A673 (cell line): Measurements from ENCODE around the gene AKAP6. TPM values are rescaled to one million over a fixed set of nuclear protein-coding genes. Genes with fewer than 3 reads are reported as not detected.

Experiments
- BruUV-seq: library from RNA; stranded (reverse); fragments of 400-500 nt; replicated peaks from 2 replicates; lab custom pipeline; 2021; lab: Mats Ljungman, UMichigan
- CTCF ChIA-PET: fragments of 300-600 bp; sonication (Branson Sonifier 250); formaldehyde crosslinking; loops from one replicate; lab custom pipeline; 2022; ENCODE audit warnings: antibody characterized with exemption; lab: Charles Lee
- POLR2A ChIA-PET: fragments of 300-600 bp; sonication (Branson Sonifier 250); formaldehyde crosslinking; loops from one replicate; lab custom pipeline; 2022; ENCODE audit warnings: antibody characterized with exemption; ENCODE audit not compliant: low non-redundant PET; lab: Charles Lee
- DNase-seq: peaks from one replicate; pipeline ENCODE4 v3.0.0-alpha.2; 2015; ENCODE audit warnings: low spot score
- H3K27ac ChIP-seq: fragments of 200-600 bp; sonication (generic); 2 replicates; pipeline ENCODE4 v1.5.1; 2016; ENCODE audit warnings: mixed run types, low read depth, mild to moderate bottlenecking, mixed read lengths, antibody characterized with exemption, low read length; ENCODE audit not compliant: poor library complexity, severe bottlenecking
- H3K27me3 ChIP-seq: fragments of 200-600 bp; sonication (generic); replicated peaks from 2 replicates; pipeline ENCODE4 v1.6.1; 2017; ENCODE audit warnings: mixed run types, low read depth, mild to moderate bottlenecking, mixed read lengths, antibody characterized with exemption, low read length; ENCODE audit not compliant: insufficient read depth, poor library complexity
- H3K36me3 ChIP-seq: fragments of 200-600 bp; sonication (generic); 2 replicates; pipeline ENCODE4 v1.6.1; 2016; ENCODE audit warnings: mixed run types, mild to moderate bottlenecking, mixed read lengths, antibody characterized with exemption, low read length; ENCODE audit not compliant: insufficient read depth, poor library complexity, severe bottlenecking
- H3K4me1 ChIP-seq: fragments of 200-600 bp; sonication (generic); 2 replicates; pipeline ENCODE4 v1.6.1; 2017; ENCODE audit warnings: mixed run types, mild to moderate bottlenecking, mixed read lengths, antibody characterized with exemption, low read length; ENCODE audit not compliant: insufficient read depth, poor library complexity, severe bottlenecking
- H3K4me3 ChIP-seq: fragments of 200-600 bp; sonication (generic); 2 replicates; pipeline ENCODE4 v1.5.1; 2016; ENCODE audit warnings: low read depth, mixed run types, mild to moderate bottlenecking, mixed read lengths, low read length; ENCODE audit not compliant: poor library complexity, severe bottlenecking
- H3K9me3 ChIP-seq: fragments of 200-600 bp; sonication (generic); 2 replicates; pipeline ENCODE4 v1.6.1; 2016; ENCODE audit warnings: mixed run types, low read depth, mild to moderate bottlenecking, mixed read lengths, antibody characterized with exemption, low read length; ENCODE audit not compliant: poor library complexity, severe bottlenecking
- EZH2 ChIP-seq: fragments of 200-600 bp; sonication (generic); IDR thresholded peaks from 2 replicates; pipeline ENCODE4 v1.6.1; 2017; ENCODE audit warnings: borderline replicate concordance, low read depth, mild to moderate bottlenecking, mixed read lengths, antibody characterized with exemption, low read length; ENCODE audit not compliant: poor library complexity, severe bottlenecking
- intact Hi-C: fragments of 100-400 bp; cut with micrococcal nuclease; formaldehyde crosslinking; loops from one replicate; pipeline ENCODE4 v1.10.0; 2022; ENCODE audit not compliant: unreplicated experiment
- total RNA-seq: library from RNA; stranded (reverse); gene quantifications from 2 replicates; pipeline ENCODE4 v1.2.3, GENCODE V29; 2021
- TF ChIP-seq, protein P1 (sequence below): fragments of 300-800, 200-600 bp; sonication (generic); conservative IDR thresholded peaks from 2 replicates; pipeline ENCODE4 v1.5.1; 2017; ENCODE audit warnings: low read depth, mild to moderate bottlenecking, antibody characterized with exemption, low read length, moderate library complexity, mixed read lengths

AKAP6 gene
- total RNA-seq, 1 experiment from 2014 or later, result 0.73 TPM

DNA sequence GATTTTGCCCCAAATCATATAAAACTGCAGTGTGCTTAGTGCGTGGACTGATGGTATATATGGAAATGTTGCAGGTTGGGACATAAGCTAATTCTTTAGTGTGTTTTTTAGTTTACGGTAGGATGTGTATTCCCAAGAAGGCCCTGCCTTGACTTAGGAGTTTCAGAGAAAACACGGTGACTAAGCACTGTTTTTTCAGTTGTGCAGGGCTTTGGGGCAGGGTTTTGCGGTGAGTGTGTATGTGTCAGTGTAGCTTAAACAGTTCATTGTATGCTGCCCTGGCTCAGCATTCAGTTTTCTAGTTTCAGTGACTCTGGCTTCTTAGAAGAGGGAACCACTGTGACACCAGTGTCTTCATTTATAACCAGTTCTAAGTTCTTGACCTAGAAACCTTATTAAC lies 101.2 kb downstream of the AKAP6 start:
- no peaks in the 10 kb centered on the region for H3K27me3 ChIP-seq
- BruUV-seq, result no TSS peak
- H3K9me3 ChIP-seq, result no peaks in the 10 kb centered on the region
- TF ChIP-seq, protein P1, sequence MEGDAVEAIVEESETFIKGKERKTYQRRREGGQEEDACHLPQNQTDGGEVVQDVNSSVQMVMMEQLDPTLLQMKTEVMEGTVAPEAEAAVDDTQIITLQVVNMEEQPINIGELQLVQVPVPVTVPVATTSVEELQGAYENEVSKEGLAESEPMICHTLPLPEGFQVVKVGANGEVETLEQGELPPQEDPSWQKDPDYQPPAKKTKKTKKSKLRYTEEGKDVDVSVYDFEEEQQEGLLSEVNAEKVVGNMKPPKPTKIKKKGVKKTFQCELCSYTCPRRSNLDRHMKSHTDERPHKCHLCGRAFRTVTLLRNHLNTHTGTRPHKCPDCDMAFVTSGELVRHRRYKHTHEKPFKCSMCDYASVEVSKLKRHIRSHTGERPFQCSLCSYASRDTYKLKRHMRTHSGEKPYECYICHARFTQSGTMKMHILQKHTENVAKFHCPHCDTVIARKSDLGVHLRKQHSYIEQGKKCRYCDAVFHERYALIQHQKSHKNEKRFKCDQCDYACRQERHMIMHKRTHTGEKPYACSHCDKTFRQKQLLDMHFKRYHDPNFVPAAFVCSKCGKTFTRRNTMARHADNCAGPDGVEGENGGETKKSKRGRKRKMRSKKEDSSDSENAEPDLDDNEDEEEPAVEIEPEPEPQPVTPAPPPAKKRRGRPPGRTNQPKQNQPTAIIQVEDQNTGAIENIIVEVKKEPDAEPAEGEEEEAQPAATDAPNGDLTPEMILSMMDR, result no peak
- TF ChIP-seq EZH2, result no peak
- POLR2A ChIA-PET, result interaction anchor here (0.6 kb wide), 1 partner anchor 1735 kb away, joined by 11 read pairs; no protein-coding TSS in a partner anchor
- no peak for DNase-seq
- intact Hi-C loops, result no loop called here
- H3K4me1 ChIP-seq, result no peaks in the 10 kb centered on the region
- no peak overlapping the region for H3K27ac ChIP-seq
- no peaks in the 10 kb centered on the region for H3K36me3 ChIP-seq
- CTCF ChIA-PET, result no interaction called here
- H3K4me3 ChIP-seq, result no peak overlapping the region

DNA sequence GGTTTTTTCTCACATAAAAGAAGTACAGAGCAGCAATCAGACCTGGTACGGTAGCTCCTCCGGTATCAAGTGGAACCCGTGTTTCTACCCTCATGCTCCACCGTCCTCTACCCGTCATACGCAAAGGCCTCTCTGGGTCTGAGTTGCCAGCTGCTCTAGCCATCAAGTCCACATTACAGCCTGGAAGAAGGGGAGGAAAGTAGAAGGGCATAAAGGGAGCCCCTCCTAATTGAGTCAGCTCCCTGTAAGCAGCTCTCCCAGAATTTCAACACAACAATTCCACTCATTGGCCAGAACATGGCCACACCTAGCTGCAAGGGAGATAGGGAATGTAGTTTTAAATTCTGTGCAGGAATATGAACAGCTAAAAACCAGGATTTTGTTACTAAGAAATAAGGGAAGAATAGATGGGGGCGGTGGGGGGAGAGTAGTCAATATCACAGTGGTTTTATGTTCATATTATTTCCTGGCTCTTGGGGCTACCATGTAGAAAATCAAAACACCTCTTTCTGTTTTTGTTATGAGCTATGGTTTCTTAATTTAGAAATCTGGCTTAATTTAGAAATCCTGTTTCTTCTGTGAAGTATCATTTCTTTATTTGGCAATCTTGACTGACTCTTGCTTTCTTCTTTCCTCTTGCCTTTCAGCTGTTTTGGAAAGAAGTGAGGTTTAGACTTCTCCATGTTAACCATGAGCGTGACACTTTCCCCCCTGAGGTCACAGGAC lies 103.9 kb downstream of the AKAP6 start:
- BruUV-seq, result no TSS peak
- ChIA-PET CTCF (no interaction called here), POLR2A (interaction anchor here (0.6 kb wide), 2 partner anchors 31 to 335 kb away, joined by 3 to 7 read pairs; no protein-coding TSS in a partner anchor)
- DNase-seq, result no peak
- no peak for TF ChIP-seq EZH2
- TF ChIP-seq, protein P1, result no peak
- Histone ChIP-seq H3K4me3 (no peak overlapping the region), H3K27ac (no peak overlapping the region), H3K9me3 (no peaks in the 10 kb centered on the region), H3K27me3 (no peaks in the 10 kb centered on the region), H3K4me1 (no peaks in the 10 kb centered on the region), H3K36me3 (no peaks in the 10 kb centered on the region)
- intact Hi-C loops, result no loop called here

DNA sequence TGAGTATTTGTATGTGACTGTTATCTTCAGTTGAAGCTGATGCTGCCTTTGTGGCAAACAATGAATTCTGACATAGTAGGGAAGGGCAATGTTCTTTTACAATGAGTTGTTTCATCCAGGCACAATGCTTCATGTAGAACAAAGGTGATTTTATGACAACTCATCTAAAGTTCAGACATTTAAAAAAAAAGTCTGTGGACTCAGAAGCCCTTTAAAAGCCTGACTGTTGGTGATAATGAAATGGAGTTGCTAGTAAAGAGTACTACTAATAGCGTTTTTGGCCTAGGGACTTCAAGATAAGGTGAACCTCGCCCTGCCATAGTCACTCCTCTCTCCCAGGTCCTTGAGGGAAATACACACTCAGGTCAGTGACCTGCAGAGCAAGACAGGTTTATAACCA lies 105.1 kb downstream of the AKAP6 start:
- no peak overlapping the region for H3K4me3 ChIP-seq
- no peak for TF ChIP-seq EZH2
- TF ChIP-seq, protein P1, result no peak
- no peaks in the 10 kb centered on the region for H3K27me3 ChIP-seq
- ChIA-PET POLR2A (no interaction called here), CTCF (no interaction called here)
- intact Hi-C loops, result no loop called here
- H3K4me1 ChIP-seq, result no peaks in the 10 kb centered on the region
- no peaks in the 10 kb centered on the region for H3K9me3 ChIP-seq
- no peaks in the 10 kb centered on the region for H3K36me3 ChIP-seq
- BruUV-seq, result no TSS peak
- DNase-seq, result no peak
- no peak overlapping the region for H3K27ac ChIP-seq
